ENCODE measurements around the gene OBSCN.

OBSCN gene

DNA sequence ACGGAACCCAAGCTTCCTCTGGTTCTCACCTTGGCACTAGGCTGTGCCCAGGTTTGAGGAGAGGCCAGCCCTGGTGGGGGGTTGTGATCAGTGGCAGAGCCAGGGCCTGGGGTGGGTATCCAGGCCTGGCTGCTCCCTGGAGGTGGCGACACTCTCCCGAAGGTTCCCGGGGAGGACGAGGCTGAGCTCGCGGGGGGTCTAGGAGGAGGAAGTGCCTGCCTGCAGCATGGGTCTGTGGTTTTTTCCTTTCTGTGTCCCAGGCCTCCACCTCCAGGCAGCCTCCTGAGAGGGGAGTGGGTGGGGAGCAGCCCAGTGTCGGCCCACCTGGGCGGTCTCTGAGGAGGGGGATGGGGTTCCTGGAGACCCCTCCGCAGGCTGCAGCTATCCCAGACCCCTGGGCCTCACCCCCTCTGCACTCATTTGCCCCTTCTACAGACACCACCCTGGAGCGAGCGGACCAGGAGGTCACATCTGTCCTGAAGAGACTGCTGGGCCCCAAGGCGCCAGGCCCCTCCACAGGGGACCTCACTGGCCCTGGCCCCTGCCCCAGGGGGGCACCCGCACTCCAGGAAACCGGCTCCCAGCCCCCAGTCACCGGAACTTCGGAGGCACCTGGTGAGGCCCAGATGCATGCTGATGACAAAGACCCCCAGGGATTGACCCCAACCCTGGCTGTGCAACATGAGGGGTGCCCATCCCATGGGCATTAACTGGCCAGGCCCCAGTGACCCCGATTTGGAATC is 154.5 kb downstream of the OBSCN start:
- Mint-ChIP-seq H3K4me1 (ENCODE audit: low read depth) (no peaks in the 10 kb centered on the region), H3K9me3 (no peaks in the 10 kb centered on the region), H3K27me3 (ENCODE audit: low read depth) (no peaks in the 10 kb centered on the region), H3K27ac (no peak overlapping the region), H3K4me3 (no peak overlapping the region), H3K36me3 (ENCODE audit: low read depth) (no peaks in the 10 kb centered on the region)

DNA sequence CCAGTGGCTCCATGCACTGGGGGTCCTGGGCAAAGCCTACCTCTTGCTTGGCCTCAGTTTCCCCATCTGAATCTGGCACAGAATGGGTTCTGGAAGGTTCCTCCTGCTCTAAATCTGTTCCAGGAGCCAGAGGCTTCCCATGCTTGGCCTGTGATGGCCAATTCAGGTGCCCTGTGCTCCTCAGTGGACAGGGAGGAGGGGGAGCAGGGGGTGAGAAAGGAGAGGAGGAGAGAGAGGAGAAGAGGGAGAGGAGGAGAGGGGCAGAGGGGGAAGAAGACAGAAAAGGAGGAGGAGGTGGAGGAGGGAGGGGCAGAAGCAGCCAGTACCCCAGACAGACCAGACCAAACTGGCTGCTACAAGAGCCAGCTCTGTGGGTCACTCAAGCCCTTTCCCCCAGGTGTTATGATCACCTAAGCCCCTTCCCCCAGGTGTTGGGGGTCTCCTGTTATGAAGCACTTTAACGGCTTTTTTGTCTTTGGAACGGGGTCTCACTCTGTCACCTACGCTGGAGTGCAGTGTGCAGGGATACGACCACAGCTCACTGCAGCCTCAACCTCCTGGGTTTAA is 155.1 kb downstream of the OBSCN start:
- no peak overlapping the region for H3K27ac Mint-ChIP-seq
- H3K36me3 Mint-ChIP-seq (ENCODE audit: low read depth): no peaks in the 10 kb centered on the region
- no peaks in the 10 kb centered on the region for H3K27me3 Mint-ChIP-seq (ENCODE audit: low read depth)
- no peaks in the 10 kb centered on the region for H3K9me3 Mint-ChIP-seq
- no peak overlapping the region for H3K4me3 Mint-ChIP-seq
- no peaks in the 10 kb centered on the region for H3K4me1 Mint-ChIP-seq (ENCODE audit: low read depth)

DNA sequence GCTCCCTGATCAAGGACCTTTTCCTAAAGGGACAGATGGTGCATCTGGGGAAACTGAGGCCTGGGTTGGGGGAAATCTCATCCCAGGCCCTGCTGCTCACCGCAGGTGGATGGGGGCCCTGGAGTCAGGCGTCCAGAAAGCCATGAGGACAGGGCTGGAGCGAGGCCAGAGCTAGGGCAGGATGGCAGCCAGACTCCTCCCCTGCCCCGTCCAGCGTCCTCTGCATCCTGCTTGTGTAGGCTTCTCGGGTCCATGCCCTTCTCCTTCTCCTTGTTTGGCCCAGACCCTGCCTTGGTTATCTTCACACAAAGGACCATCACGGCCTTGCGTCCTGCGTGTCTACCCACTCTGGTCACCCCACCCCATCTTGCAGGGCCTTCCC is 155.8 kb downstream of the OBSCN start:
- no peak overlapping the region for H3K4me3 Mint-ChIP-seq
- H3K27me3 Mint-ChIP-seq (ENCODE audit: low read depth): no peaks in the 10 kb centered on the region
- no peaks in the 10 kb centered on the region for H3K9me3 Mint-ChIP-seq
- H3K27ac Mint-ChIP-seq: no peak overlapping the region
- H3K36me3 Mint-ChIP-seq (ENCODE audit: low read depth): no peaks in the 10 kb centered on the region
- H3K4me1 Mint-ChIP-seq (ENCODE audit: low read depth): no peaks in the 10 kb centered on the region

DNA sequence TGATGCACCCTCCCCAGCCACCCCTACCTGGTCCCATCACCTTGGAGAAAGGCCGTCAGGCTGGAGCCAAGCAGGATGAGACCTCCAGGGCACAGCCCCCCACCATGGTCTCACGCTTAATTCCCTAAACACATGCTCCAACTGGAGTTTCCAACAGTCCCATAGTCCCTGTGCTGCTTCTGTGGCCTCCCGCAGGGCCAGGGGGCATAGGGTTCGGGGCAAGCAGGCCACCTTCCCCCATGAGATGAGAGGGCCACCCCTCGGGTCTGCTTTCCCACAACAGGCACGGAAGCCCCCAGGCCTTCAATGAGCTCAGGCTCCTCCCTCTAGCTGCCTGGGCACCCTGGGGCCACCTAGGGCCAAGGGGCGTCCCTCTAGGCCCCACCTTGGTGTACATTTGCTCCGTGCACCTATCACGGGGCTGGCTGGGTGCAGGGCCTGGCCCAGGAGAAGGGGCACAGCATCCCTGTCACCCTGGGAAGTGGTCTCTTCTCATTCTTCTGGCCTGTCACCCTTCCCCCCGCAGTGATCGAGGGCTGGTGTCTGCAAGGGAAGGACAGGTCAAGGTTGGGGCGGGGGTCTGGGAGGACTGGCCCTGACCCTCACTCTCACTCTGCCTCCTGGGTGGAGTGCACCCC is 156.3 kb downstream of the OBSCN start:
- no peaks in the 10 kb centered on the region for H3K27me3 Mint-ChIP-seq (ENCODE audit: low read depth)
- H3K4me1 Mint-ChIP-seq (ENCODE audit: low read depth): no peaks in the 10 kb centered on the region
- H3K36me3 Mint-ChIP-seq (ENCODE audit: low read depth): no peaks in the 10 kb centered on the region

DNA sequence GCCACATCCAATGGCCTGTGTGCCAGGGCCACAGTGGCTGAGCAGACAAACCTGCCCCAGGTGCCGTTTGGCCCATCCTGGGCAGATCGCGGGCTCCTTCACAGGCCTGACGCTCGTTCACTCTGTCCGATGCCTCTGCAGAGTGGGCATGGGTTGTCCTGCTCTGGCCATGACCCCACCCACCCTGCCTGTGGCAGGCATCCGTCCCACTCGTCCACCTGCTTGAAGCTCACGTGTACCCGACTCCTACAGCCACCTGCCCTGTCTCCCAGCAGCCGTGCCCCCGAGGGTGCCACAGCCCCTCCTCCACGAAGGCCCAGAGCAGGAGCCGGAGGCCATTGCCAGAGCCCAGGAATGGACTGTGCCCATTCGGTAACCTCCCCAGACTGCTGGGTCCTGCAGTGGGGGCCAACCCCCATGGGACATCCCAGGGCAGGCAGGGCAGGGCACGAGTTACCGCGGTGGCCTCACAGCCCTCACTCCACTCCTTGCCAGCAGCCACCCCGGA is 156.9 kb downstream of the OBSCN start:
- H3K9me3 Mint-ChIP-seq: no peaks in the 10 kb centered on the region
- no peak overlapping the region for H3K4me3 Mint-ChIP-seq
- H3K36me3 Mint-ChIP-seq (ENCODE audit: low read depth): no peaks in the 10 kb centered on the region
- no peak overlapping the region for H3K27ac Mint-ChIP-seq
- H3K4me1 Mint-ChIP-seq (ENCODE audit: low read depth): no peaks in the 10 kb centered on the region
- H3K27me3 Mint-ChIP-seq (ENCODE audit: low read depth): no peaks in the 10 kb centered on the region

More for the DNA sequence above, 156.3 kb downstream of the OBSCN start:
- Mint-ChIP-seq H3K4me3 (no peak overlapping the region), H3K27ac (no peak overlapping the region), H3K9me3 (no peaks in the 10 kb centered on the region)

DNA sequence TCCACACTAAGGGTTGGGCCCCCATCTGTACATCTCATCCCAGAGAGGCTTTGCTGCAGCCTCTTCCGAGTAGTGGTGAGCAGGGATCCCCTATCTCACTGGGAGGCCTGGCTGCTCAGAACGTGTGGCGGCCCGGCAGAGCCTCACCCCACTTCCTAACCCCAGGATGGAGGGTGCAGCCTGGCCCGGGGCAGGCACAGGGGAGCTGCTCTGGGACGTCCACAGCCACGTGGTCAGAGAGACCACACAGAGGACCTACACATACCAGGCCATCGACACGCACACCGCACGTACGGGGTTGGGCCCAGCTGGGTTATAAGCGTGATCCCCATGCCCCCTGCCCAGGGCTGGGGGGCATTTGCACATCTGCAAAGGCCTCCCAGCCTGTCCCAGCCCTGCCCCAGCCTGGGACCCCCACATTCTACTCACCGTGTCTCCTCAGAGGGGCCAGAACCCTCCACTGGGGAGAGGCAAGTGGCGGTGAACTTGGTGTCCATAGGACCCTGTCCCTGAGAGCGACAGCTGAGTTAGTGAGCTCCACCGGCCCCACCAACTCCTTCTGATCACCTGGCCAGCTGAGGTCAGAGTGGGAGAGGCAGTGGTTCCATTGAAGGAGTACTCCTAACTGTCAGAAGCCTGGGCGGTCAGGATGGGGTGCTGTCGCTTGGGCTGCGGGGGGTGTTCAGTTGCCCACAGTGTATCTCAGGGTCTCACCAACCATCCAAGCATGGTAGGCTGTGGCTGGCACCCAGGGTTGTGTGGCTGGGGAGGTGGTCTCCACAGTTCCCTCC is 157.6 kb downstream of the OBSCN start:
- no peaks in the 10 kb centered on the region for H3K9me3 Mint-ChIP-seq
- H3K36me3 Mint-ChIP-seq (ENCODE audit: low read depth): no peaks in the 10 kb centered on the region
- no peak overlapping the region for H3K27ac Mint-ChIP-seq

DNA sequence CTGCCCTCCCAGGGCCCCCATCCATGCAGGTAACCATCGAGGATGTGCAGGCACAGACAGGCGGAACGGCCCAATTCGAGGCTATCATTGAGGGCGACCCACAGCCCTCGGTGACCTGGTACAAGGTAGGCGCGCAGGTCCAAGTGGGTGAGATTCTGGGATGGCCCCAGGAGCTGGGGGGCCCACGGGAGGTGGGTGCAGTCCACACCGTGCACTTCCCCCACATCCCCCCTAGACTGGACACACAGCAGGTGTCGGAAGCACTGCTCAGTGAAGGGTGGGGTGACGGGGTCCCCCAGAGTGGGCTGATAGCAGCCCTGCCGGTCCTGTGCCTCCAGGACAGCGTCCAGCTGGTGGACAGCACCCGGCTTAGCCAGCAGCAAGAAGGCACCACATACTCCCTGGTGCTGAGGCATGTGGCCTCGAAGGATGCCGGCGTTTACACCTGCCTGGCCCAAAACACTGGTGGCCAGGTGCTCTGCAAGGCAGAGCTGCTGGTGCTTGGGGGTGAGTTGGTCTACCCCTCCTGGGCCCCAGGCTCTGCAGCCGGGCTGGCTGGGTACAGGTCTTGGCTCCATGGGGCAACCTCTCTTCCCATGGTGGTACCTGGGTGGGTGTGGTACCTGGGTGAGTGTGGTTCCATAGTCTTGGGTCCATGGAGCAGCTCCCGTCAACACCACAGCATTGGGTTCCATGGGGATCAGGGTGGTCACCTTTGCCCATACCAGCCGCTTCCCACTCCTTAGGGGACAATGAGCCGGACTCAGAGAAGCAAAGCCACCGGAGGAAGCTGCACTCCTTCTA is 158.4 kb downstream of the OBSCN start:
- Mint-ChIP-seq H3K36me3 (ENCODE audit: low read depth) (no peaks in the 10 kb centered on the region), H3K4me1 (ENCODE audit: low read depth) (no peaks in the 10 kb centered on the region), H3K4me3 (no peak overlapping the region), H3K9me3 (no peaks in the 10 kb centered on the region), H3K27ac (no peak overlapping the region), H3K27me3 (ENCODE audit: low read depth) (no peaks in the 10 kb centered on the region)

More for the DNA sequence above, 157.6 kb downstream of the OBSCN start:
- Mint-ChIP-seq H3K27me3 (ENCODE audit: low read depth) (no peaks in the 10 kb centered on the region), H3K4me3 (no peak overlapping the region), H3K4me1 (ENCODE audit: low read depth) (no peaks in the 10 kb centered on the region)

DNA sequence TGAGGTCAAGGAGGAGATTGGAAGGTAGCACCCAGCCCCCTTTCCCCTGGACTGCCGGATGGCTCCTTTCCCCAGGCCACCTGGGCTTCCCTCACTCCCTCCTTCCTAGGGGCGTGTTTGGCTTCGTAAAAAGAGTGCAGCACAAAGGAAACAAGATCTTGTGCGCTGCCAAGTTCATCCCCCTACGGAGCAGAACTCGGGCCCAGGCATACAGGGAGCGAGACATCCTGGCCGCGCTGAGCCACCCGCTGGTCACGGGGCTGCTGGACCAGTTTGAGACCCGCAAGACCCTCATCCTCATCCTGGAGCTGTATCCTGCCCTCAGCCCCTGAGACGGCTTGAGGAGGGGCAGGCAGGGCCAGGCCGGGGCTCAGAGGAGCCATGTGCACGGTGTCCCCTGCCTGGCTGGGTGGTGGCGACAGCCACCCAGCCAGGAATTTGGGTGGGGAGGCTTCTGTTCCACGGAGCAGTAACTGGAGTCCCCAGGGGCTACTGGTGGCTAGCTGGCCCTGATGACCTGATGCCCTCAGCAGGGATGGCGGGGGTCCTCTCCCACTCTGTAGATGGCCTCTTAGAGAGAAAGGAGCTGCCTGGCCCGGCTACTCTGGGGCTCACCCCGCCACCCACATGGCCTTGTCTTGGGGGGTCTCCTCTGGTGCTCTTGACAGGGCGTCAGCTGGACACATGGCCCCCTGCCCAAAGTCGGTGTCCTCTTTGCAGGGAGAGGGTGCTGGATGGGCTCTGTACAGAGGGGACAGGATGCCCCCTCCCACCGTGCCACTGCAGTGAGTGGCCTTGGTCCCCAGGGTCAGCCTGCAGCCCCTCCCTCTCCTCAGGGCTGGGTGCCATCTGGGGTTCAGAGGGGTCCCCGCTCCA is 159.3 kb downstream of the OBSCN start:
- Mint-ChIP-seq H3K4me1 (ENCODE audit: low read depth) (no peaks in the 10 kb centered on the region), H3K27me3 (ENCODE audit: low read depth) (no peaks in the 10 kb centered on the region), H3K4me3 (no peak overlapping the region), H3K9me3 (no peaks in the 10 kb centered on the region), H3K27ac (no peak overlapping the region), H3K36me3 (ENCODE audit: low read depth) (no peaks in the 10 kb centered on the region)

DNA sequence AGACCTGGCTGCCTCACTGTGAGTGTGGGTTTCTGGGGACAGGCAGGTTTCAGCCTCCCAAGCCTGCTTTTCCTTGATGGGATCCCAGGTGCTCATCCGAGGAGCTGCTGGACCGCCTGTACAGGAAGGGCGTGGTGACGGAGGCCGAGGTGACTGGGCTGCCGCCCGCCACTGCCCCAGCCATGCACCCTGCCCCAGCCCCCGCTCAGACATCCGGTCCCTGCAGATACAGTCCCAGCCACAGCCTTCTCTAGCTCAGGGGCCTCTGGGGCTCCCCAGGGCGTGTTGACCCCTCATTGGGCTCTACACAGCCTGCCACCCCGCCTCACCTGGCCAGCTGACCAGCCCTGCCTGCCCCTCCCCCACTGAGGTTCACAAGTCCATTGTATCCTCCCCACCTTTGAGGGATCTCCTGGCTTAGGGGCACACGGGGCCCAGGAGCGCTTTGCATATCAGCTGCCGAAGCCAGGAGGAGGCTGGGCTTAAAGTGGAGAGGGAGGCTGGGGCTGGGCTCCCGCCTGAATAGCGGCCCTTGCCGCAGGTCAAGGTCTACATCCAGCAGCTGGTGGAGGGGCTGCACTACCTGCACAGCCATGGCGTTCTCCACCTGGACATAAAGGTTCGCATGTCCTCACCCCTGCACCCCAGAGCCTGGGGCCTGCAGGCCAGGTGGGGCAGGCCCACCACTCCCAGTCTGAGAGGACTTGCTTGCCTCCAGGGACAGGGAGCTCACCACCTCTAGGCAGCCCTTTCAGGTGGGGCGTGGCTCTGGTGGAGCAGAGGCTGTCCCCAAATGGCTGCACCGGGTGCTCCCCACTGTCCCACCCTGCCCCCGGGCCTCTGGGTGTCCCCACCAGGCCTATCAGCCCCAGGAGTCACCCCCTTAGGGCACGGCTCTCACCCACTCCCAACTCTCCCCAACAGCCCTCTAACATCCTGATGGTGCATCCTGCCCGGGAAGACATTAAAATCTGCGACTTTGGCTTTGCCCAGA is 160.3 kb downstream of the OBSCN start:
- no peaks in the 10 kb centered on the region for H3K36me3 Mint-ChIP-seq (ENCODE audit: low read depth)
- H3K4me1 Mint-ChIP-seq (ENCODE audit: low read depth): no peaks in the 10 kb centered on the region
- H3K27me3 Mint-ChIP-seq (ENCODE audit: low read depth): no peaks in the 10 kb centered on the region
- no peaks in the 10 kb centered on the region for H3K9me3 Mint-ChIP-seq
- H3K27ac Mint-ChIP-seq: no peak overlapping the region
- no peak overlapping the region for H3K4me3 Mint-ChIP-seq

DNA sequence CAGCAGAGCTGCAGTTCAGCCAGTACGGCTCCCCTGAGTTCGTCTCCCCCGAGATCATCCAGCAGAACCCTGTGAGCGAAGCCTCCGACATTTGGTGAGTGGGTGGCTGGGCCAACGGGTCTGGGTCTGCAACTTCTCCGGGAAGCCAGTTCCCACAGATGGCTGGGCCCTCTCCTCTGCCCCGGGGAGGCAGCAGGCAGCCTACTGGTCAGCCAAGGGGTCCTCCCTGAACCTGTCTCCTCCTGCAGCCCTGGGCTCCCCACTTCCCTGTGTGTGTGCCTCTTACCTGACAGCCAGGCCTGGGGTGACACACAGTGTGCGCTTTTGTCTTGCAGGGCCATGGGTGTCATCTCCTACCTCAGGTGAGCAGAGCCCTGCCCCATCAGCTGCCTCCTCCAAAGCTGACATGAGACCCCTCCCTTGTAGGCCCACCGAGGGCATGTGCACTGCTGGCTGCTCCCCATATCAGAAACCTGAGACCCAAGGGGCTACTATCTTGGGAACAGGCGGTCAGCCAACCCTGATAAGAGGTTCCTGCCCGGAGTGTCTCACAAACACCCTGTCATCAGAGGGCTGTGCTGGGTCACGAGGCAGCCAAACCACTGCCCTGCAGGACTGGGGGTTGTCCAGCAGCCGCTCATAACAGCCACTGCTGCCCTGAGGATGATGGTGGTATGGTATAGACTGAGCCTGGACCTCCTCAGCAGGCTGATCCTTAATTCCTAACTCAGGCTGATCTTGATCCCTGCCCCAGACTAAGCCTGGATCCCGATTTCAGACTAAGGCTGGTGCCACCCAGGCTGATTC is 161.2 kb downstream of the OBSCN start:
- Mint-ChIP-seq H3K4me1 (ENCODE audit: low read depth) (no peaks in the 10 kb centered on the region), H3K4me3 (no peak overlapping the region), H3K27me3 (ENCODE audit: low read depth) (no peaks in the 10 kb centered on the region), H3K36me3 (ENCODE audit: low read depth) (no peaks in the 10 kb centered on the region), H3K27ac (no peak overlapping the region), H3K9me3 (no peaks in the 10 kb centered on the region)

DNA sequence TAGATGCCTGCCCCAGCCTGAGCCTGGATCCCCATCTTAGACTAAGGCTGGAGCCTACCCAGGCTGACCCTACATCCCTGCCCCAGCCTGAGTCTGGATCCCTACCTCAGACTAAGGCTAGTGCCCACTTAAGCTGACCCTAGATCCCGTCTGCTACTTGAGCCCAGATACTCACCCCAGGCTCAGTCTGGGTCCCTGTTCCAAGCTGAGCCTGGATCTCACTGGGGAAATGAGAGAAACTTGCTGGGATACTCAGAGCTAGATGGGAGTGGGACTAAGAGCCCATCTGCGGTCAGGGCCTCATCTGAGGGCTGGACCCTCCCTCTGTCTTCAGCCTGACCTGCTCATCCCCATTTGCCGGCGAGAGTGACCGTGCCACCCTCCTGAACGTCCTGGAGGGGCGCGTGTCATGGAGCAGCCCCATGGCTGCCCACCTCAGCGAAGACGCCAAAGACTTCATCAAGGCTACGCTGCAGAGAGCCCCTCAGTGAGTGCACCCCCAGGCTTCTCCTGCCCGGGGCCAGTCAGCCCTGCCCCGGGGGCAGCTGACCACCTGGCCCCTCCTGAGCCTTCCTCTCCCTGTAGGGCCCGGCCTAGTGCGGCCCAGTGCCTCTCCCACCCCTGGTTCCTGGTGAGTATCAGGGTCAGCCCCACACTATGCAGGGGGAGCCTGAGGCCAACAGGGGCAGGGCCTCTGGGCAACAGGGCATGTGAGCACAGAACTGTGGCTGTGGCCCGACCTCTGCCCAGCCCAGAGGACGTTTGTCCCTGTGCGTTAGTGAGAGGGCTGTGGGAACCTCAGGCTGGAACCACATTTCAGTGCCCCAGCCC is 162.0 kb downstream of the OBSCN start:
- no peaks in the 10 kb centered on the region for H3K36me3 Mint-ChIP-seq (ENCODE audit: low read depth)
- no peak overlapping the region for H3K4me3 Mint-ChIP-seq
- no peaks in the 10 kb centered on the region for H3K27me3 Mint-ChIP-seq (ENCODE audit: low read depth)
- H3K27ac Mint-ChIP-seq: no peak overlapping the region
- no peaks in the 10 kb centered on the region for H3K4me1 Mint-ChIP-seq (ENCODE audit: low read depth)
- H3K9me3 Mint-ChIP-seq: no peaks in the 10 kb centered on the region
